Measurements from ENCODE around the gene FSD1L.

- TF ChIP-seq CTCF (IDR thresholded peaks at IDR 0.05) (peak; percentile 27; the same call in 1 of the 2 replicates), ELF1 (IDR thresholded peaks at IDR 0.05) (no peak)
- TF ChIP-seq, protein P1, sequence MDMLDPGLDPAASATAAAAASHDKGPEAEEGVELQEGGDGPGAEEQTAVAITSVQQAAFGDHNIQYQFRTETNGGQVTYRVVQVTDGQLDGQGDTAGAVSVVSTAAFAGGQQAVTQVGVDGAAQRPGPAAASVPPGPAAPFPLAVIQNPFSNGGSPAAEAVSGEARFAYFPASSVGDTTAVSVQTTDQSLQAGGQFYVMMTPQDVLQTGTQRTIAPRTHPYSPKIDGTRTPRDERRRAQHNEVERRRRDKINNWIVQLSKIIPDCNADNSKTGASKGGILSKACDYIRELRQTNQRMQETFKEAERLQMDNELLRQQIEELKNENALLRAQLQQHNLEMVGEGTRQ (IDR thresholded peaks at IDR 0.05; ENCODE audit: borderline replicate concordance, low read depth, low read length) = no peak
These were observed 46.2 kb upstream of the FSD1L start for GRCh38 chr9:105401651-105402050.

Measured in SK-N-SH (cell line).